Subcutaneous abdominal adipose tissue (tissue), 5 donors: Measurements from ENCODE around the gene ST6GALNAC5.
"Not testable (repeated sequence)": the region's sequence is repeated elsewhere in the genome, so short reads cannot be mapped to it uniquely, and the experiment has no call there.

Source experiments
- H3K27ac ChIP-seq: one replicate; pipeline ENCODE4 v1.7.0; 2013; ENCODE audit warnings: low read depth, mild to moderate bottlenecking, inconsistent platforms, low read length, moderate library complexity
- H3K27me3 ChIP-seq, 5 donors: one replicate each; pipeline ENCODE4 v1.7.0; 2013; ENCODE audit warnings: low read length in 5 of 5, inconsistent platforms in 1 of 5; ENCODE audit not compliant: control insufficient read depth in 5 of 5, insufficient read depth in 4 of 5
- H3K36me3 ChIP-seq, 5 donors: one replicate each; pipeline ENCODE4 v1.7.0; 2013; ENCODE audit warnings: low read length in 5 of 5; ENCODE audit not compliant: control insufficient read depth in 5 of 5, insufficient read depth in 5 of 5
- H3K4me1 ChIP-seq, 5 donors: one replicate each; pipeline ENCODE4 v1.7.0; 2013; ENCODE audit warnings: low read length in 5 of 5, mild to moderate bottlenecking in 3 of 5, moderate library complexity in 1 of 5; ENCODE audit not compliant: control insufficient read depth in 5 of 5, insufficient read depth in 5 of 5
- H3K4me3 ChIP-seq, 5 donors: one replicate each; pipeline ENCODE4 v1.7.0; 2013; ENCODE audit warnings: low read length in 5 of 5, low read depth in 1 of 5
- H3K9ac ChIP-seq, 5 donors: one replicate each; pipeline ENCODE4 v1.7.0; 2013; ENCODE audit warnings: low read length in 5 of 5, mild to moderate bottlenecking in 4 of 5, moderate library complexity in 3 of 5
- H3K9me3 ChIP-seq, 5 donors: one replicate each; pipeline ENCODE4 v1.7.0; 2013; ENCODE audit warnings: low read length in 5 of 5; ENCODE audit not compliant: control insufficient read depth in 5 of 5
- donor health status: healthy.
- donor health status: healthy.
- donor health status: healthy.
- donor health status: healthy.
- donor health status: healthy.

ST6GALNAC5 gene

GRCh38 chr1:76879014-76879413, 11.7 kb downstream of the ST6GALNAC5 start:
- H3K27ac ChIP-seq, H3K36me3 ChIP-seq, H3K9me3 ChIP-seq, H3K4me3 ChIP-seq, H3K27me3 ChIP-seq, H3K4me1 ChIP-seq, H3K9ac ChIP-seq: not testable (repeated sequence)

DNA sequence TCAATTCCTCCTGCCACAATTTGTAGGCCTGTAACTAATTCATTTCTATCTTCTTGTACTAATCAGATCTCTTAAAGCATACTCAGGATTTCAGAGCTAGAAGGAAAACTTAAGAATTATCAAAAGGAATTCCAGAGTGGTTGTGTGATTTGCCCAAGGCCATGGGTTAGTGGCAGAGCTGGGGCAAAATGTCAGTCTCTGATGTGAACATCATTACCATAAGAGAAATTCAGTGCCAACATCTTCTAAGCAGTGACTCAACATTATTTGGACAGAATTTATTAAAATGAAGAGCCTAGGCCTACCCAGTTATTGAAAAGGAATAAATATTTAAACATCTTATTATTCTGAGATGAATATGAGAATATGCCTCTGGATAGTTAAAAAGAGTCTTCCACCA, 14.5 kb downstream of the ST6GALNAC5 start:
- H3K9ac ChIP-seq: no peak overlapping the region
- no peak overlapping the region for H3K4me3 ChIP-seq
- no peaks in the 10 kb centered on the region for H3K36me3 ChIP-seq
- no peaks in the 10 kb centered on the region for H3K9me3 ChIP-seq
- no peaks in the 10 kb centered on the region for H3K4me1 ChIP-seq
- no peaks in the 10 kb centered on the region for H3K27me3 ChIP-seq
- no peak overlapping the region for H3K27ac ChIP-seq

DNA sequence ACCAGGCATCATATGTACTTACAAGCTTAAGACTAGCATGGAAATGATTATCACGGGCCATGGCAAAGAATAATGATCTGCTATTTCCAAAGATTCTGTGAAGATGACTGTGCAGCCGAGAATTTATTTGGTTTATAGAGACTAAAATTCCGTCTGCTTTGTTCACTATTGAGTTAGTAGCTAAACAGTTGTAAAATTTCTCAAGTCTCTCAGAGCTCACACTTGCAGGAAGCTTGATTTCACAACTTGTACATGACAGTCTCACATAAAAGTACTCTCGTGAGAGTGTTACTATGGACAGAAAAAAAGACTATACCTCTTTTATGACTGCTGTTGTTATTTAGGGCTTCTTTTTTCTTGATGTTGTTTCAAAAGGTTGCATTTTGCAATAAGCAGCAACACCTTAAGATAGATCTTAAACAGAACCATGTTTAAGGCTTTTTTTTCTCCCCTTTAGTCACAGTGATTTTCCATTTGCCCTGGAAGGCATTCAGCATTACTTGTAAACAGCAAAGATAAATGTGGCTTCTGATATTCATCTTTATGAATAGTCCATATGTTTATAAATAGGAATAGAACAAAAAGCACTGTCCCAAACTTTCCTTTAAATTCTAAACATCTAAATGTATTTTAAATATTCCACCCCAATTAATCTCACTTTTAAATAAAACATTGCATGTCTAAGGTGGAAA, 24.8 kb downstream of the ST6GALNAC5 start:
- Histone ChIP-seq H3K4me1 (peaks cover 0 to 6% (median 0%) of the 10 kb centered on the region in 5 donors), H3K36me3 (no peaks in the 10 kb centered on the region), H3K9ac (no peak overlapping the region), H3K9me3 (peaks cover 0 to 2% (median 0%) of the 10 kb centered on the region in 5 donors), H3K27me3 (no peaks in the 10 kb centered on the region), H3K4me3 (no peak overlapping the region), H3K27ac (no peak overlapping the region)

DNA sequence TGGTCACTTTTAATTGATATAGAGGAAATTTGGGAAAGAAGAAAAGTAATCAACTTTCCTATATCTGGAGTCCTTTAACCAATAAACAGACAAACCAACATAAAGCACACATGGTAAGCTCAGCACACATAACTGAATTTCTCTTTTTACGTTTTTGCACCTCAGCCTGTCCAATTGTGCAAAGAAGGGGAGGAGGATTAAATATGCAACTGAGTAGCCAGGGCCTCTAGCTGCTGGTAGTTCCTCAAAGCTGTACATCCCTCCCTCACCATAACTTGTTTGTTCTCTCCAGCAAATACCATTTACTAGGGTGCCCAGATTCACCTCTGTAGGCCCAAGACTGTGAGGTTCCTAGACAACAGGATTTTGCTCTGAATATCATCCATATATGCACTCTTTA, 25.4 kb downstream of the ST6GALNAC5 start:
- H3K27me3 ChIP-seq: no peaks in the 10 kb centered on the region
- no peak overlapping the region for H3K9ac ChIP-seq
- H3K4me3 ChIP-seq: no peak overlapping the region
- H3K9me3 ChIP-seq: peaks cover 0 to 2% (median 0%) of the 10 kb centered on the region in 5 donors
- H3K27ac ChIP-seq: no peak overlapping the region
- peaks cover 0 to 6% (median 0%) of the 10 kb centered on the region in 5 donors for H3K4me1 ChIP-seq
- no peaks in the 10 kb centered on the region for H3K36me3 ChIP-seq

DNA sequence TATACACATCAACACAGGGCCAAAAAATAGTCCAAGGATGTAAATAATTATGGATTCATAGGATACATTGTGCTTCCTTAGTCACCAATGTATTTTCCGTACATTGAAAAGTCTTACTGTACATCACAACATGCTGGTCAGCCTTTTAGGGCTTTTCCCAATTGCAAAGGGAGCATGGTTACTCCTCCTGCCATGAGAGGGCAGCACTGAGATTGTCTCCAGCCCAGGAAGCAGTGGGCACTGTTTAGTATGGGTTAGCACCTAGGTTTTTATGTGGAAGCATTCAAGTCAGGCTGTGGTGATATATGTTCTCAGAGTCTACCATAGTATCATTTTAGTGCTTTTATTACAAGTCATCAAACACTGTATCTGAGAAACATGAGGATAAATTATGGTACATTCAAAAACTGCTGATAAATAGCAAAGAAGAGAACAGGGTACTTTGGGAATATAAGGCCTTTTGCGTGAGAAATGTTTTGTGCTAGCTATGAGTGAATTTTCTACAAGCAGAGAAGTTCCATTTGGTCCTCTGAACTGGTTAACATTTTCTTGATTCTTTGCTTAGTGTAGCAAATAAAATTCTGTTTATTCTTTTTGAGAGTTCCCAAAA, 34.0 kb downstream of the ST6GALNAC5 start:
- Histone ChIP-seq H3K4me1 (peaks cover 0 to 5% (median 0%) of the 10 kb centered on the region in 5 donors), H3K4me3 (no peak overlapping the region), H3K36me3 (no peaks in the 10 kb centered on the region), H3K9me3 (no peaks in the 10 kb centered on the region), H3K27me3 (no peaks in the 10 kb centered on the region), H3K27ac (no peak overlapping the region), H3K9ac (no peak overlapping the region)

- no peaks in the 10 kb centered on the region for H3K36me3 ChIP-seq
Observed at GRCh38 chr1:76905876-76906595, 38.8 kb downstream of the ST6GALNAC5 start.

GRCh38 chr1:76909311-76909710, 42.0 kb downstream of the ST6GALNAC5 start:
- Histone ChIP-seq H3K9me3 (no peaks in the 10 kb centered on the region), H3K36me3 (no peaks in the 10 kb centered on the region), H3K4me3 (no peak overlapping the region), H3K4me1 (peaks cover 0 to 6% (median 0%) of the 10 kb centered on the region in 5 donors), H3K9ac (no peak overlapping the region), H3K27me3 (no peaks in the 10 kb centered on the region), H3K27ac (no peak overlapping the region)

More at GRCh38 chr1:76905876-76906595, 38.8 kb downstream of the ST6GALNAC5 start:
- H3K9ac ChIP-seq: no peak overlapping the region
- H3K9me3 ChIP-seq: no peaks in the 10 kb centered on the region
- H3K27ac ChIP-seq: no peak overlapping the region
- peaks cover 0 to 6% (median 0%) of the 10 kb centered on the region in 5 donors for H3K4me1 ChIP-seq
- H3K4me3 ChIP-seq: no peak overlapping the region
- H3K27me3 ChIP-seq: no peaks in the 10 kb centered on the region

- Histone ChIP-seq H3K9ac (no peak overlapping the region), H3K9me3 (no peaks in the 10 kb centered on the region), H3K27ac (no peak overlapping the region), H3K4me3 (no peak overlapping the region), H3K27me3 (no peaks in the 10 kb centered on the region), H3K4me1 (no peaks in the 10 kb centered on the region), H3K36me3 (no peaks in the 10 kb centered on the region)
Observed at GRCh38 chr1:76919085-76919484, 51.8 kb downstream of the ST6GALNAC5 start.

DNA sequence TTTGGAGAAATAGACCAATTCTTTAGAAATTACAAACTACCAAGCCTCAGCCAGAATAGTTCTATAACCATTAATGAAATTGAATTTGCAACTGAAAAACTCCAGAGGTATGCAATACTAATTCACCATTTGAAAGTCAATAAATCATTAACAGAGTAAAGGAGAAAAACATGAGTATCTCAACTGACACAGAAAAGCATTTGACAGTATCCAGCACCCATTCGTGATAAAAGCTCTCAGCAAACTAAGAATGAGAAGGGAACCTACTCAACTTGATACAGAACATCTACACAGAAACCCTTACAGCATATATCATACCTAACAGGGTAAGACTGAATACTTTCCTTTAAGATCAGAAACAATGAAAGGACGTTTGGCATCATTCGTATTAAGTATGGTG, 54.3 kb downstream of the ST6GALNAC5 start:
- Histone ChIP-seq H3K36me3 (no peaks in the 10 kb centered on the region), H3K9ac (no peak overlapping the region), H3K27me3 (no peaks in the 10 kb centered on the region), H3K9me3 (no peaks in the 10 kb centered on the region), H3K27ac (no peak overlapping the region), H3K4me3 (no peak overlapping the region), H3K4me1 (no peaks in the 10 kb centered on the region)

DNA sequence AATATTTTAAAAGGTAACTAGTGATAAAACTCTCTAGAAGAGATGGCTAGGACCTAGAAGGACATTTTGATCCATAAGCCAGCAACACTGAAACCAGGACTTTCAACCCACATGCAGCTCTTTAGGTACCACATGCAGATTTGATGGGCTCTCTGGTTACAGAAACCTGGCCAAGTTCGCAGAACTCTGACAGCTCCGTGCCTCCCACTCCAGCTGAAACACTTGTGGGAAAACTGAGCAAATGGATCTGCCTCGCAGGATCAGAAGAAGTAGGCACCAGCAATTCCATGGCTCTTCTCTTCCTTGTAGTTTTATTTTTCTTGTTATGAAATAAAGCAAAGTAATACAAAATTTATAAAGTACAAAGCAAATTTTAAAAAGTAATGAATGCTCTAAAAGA, 58.5 kb downstream of the ST6GALNAC5 start:
- H3K36me3 ChIP-seq: no peaks in the 10 kb centered on the region
- no peaks in the 10 kb centered on the region for H3K27me3 ChIP-seq
- no peak overlapping the region for H3K9ac ChIP-seq
- H3K4me3 ChIP-seq: no peak overlapping the region
- no peak overlapping the region for H3K27ac ChIP-seq
- H3K9me3 ChIP-seq: peaks cover 0 to 3% (median 0%) of the 10 kb centered on the region in 5 donors
- H3K4me1 ChIP-seq: no peaks in the 10 kb centered on the region
